ENCODE results near the gene TRABD. TPM values are rescaled to one million over a fixed set of nuclear protein-coding genes. Genes with fewer than 3 reads are reported as not detected.

The TRABD gene
- total RNA-seq: 10 to 100 TPM; 10.8 to 30.5 (median 17.8) TPM

- no peak for TF ChIP-seq CTCF (IDR thresholded peaks at IDR 0.05; ENCODE audit: low read depth)
Measured at GRCh38 chr22:50185375-50186087, at the start of gene TRABD. Gene TRABD, plus strand, starts transcription at chr22:50185913. Its CDS starts 7,148 bp downstream, at chr22:50193061.

- TF ChIP-seq CTCF (IDR thresholded peaks at IDR 0.05; ENCODE audit: low read depth): no peak
Measured at GRCh38 chr22:50136581-50137015, 49.1 kb upstream of the TRABD start.

- TF ChIP-seq CTCF (IDR thresholded peaks at IDR 0.05; ENCODE audit: low read depth): no peak
Measured at GRCh38 chr22:50138041-50138440, 47.7 kb upstream of the TRABD start.

GRCh38 chr22:50138988-50139387, 46.7 kb upstream of the TRABD start:
- TF ChIP-seq CTCF (IDR thresholded peaks at IDR 0.05; ENCODE audit: low read depth): no peak

- no peak for TF ChIP-seq CTCF (IDR thresholded peaks at IDR 0.05; ENCODE audit: low read depth)
Measured at GRCh38 chr22:50139843-50140415, 45.8 kb upstream of the TRABD start.

- no peak for TF ChIP-seq CTCF (IDR thresholded peaks at IDR 0.05; ENCODE audit: low read depth)
Measured at GRCh38 chr22:50140615-50141014, 45.1 kb upstream of the TRABD start.

- no peak for TF ChIP-seq CTCF (IDR thresholded peaks at IDR 0.05; ENCODE audit: low read depth)
Measured at GRCh38 chr22:50141462-50141861, 44.3 kb upstream of the TRABD start.

Data from subcutaneous adipose tissue (tissue), 4 donors.